Pons (tissue), 1 donor: ENCODE data around the gene PEAK3.

Source experiments
- DNase-seq: peaks from one replicate; pipeline ENCODE4 v3.0.0-alpha.2; 2016; ENCODE audit warnings: low spot score

PEAK3 gene

GRCh38 chr19:2236314-2237050 lies 45.5 kb downstream of the PEAK3 start, which contains the start of the genes PLEKHJ1 and SF3A2:
TSS of gene PLEKHJ1 (minus strand) at chr19:2236329. CDS start at chr19:2236248, 81 bp downstream.
TSS of gene SF3A2 (plus strand) at chr19:2236824. CDS start at chr19:2243419, 6,595 bp downstream.
- peak; percentile 94 for DNase-seq

DNA sequence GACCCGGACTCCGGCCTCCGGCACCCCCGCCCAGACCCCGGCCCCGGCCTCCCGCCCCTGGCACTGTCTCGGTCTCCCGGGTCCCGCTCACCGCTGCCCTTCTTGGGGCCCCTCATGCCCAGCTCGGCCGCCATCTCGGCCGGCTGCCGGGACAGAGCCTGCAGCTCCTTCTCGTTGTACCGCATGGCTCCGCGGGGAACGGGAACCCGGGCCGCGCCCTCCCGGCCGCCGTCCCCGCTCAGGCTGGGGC lies 46.0 kb downstream of the PEAK3 start:
- no peak for DNase-seq

- DNase-seq = no peak
Observed at GRCh38 chr19:2235381-2236063, 46.5 kb downstream of the PEAK3 start.

DNA sequence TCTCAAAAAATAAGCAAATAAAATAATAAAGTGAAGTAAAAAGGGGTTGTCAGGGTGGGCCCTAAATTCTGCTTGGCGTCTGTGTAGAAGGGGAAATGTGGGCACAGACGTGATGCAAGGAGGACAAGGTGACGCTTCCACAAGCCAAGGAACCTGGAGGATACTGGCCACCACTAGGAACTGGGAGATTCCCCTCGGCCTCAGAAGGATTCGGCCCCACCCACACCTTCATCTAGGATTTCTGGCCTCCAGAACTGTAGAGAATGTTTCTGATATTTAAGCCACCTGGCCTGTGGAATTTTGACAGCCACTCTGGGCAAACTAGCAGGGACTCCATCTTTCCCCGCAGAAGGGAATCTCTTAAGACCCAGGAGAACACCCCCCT lies 47.0 kb downstream of the PEAK3 start:
- DNase-seq = no peak

DNA sequence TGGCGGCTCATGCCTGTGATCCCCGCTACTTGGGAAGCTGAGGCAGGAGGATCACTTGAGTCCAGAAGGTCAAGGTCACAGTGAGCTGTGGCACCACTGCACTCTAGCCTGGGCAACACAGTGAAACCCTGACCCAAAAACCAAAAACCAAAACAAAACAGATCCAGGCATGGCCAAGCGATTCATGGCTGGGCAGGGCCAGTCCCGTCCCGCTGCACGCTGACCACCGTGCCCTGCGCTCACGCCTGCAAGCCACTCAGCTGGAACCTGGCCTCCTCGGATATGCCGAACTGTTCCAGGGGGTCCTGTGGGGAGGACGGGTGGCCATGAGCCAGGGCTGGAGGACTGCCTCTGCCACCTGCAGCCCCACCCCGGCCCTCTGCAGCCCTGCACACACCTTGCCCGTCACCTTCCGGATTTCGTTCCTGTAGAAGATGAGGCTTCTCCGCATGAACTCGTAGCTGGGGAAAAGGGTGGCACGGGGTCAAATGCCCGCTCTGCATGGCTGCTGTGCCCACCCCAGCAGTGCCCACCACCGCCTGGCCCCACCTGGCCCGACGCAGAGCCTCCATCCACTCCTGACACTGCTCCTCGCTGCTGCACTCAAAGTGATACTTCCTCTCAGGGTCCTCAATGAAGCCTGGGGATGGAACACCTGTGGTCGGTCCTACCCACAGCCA lies 48.2 kb downstream of the PEAK3 start:
- DNase-seq = no peak

DNA sequence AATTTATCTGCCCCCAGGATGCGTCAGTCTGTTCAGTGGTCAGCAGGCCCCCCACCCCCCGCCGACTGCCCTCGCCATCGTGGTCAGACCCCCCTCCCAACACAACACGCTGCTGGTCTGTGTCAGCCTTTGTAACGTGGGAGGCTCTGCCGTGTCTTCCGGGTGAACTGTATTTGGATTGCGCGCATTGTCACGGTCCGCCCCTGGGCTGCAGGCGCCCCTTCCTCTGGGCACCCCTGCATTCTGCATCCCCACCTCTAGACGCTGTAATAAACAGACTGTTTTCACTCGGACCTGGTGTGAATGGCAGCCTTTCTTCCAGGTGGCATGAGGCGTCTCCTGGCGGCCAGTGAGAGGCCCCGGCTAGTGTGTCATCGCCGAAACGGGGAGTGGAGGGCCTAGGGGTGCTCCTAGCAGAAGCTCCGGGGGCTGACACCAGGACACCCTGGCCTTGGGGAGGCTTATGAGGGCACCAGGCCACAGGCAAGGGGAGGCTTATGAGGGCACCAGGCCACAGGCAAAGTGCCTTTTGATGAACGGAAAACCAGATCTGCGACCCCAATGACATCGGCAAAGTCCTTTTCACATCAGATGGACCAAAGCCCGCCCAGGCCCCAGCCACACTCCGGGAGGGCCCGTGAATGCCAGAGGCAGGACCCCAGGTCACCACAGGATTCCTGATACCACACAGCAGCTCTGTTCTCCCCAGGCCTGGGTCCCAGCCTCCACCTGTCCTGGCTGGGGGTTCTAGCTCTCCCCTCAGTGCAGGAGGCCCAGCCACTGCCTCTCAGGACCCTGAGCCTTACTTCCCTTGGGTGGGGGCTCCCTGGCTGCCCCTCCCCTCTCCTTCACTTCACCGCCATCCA lies 49.5 kb downstream of the PEAK3 start:
- no peak for DNase-seq

GRCh38 chr19:2231621-2232221 lies 50.3 kb downstream of the PEAK3 start:
- DNase-seq = no peak

GRCh38 chr19:2230807-2231533 lies 51.0 kb downstream of the PEAK3 start:
- DNase-seq = no peak

- DNase-seq = no peak
Observed at GRCh38 chr19:2230033-2230531, 51.9 kb downstream of the PEAK3 start.

DNA sequence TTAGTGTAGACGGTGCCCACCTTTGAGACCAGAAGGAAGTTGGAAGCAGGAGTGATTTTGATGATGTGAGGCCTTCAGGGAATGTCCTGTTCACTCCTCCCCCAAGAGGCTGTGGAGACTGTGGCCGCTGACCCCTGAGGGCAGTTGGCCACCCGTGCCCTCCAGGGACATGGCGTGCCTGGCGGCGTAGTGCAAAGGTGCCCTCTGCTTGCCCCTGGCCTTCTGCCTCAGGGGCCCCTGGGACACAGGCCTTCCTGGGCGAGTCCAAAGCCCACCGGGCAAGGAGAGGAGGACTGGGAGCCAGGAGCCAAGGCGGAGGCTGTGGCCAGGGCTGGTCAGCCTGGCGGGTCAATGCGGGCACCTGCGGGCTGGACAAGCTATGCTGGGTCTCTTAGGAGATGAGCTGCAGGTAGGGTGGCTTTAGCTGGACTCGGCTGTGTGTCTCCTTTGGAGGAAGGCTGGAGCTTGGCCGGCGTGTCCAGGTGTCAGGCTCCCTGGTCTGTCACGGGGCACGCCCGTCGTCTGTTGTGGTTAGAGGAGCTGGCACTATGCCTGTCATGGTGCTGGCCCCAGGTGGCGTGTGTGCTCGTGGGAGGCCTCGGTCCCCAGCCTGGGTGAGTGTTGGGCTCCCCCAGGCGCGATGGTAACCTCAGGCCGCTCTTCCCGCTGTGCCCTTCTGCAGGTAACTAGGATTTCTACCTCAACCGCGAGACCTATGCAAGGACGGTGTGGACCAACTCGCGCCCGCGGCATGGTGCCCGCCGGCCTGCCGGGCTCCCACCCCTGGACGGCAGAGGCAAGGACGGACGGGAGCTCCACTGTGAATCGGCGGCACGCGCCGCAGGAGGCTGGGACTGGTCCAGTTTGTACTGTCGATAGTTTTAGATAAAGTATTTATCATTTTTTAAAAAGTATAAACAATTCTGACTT lies 52.6 kb downstream of the PEAK3 start:
- DNase-seq = no peak

- DNase-seq = no peak
Observed at GRCh38 chr19:2228157-2229030, 53.6 kb downstream of the PEAK3 start.

- peak; percentile 19 for DNase-seq
Observed at GRCh38 chr19:2227415-2228156, 54.4 kb downstream of the PEAK3 start.

DNA sequence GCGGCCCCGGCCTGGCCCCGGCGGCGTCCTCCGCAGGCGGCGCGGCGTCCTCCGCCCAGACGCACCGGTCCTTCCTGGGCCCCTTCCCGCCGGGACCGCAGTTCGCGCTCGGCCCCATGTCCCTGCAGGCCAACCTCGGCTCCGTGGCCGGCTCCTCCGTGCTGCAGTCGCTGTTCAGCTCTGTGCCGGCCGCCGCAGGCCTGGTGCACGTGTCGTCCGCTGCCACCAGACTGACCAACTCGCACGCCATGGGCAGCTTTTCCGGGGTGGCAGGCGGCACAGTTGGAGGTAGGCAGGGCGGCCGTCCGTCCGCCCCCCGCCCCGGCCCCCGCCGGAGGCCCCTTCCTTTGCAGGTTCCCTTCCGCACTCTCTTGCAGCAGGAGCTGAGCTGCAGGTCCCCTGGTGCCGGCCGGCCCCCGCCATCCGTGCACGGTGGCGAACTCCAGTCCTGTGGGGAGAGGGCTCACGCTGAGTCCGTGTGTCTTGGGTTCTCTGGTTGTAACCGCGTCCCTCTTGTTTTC lies 55.1 kb downstream of the PEAK3 start:
- no peak for DNase-seq

- DNase-seq = no peak
Observed at GRCh38 chr19:2226051-2226839, 55.7 kb downstream of the PEAK3 start.

GRCh38 chr19:2225415-2226050 lies 56.4 kb downstream of the PEAK3 start:
- DNase-seq = no peak

- DNase-seq = no peak
Observed at GRCh38 chr19:2224754-2225349, 57.1 kb downstream of the PEAK3 start.
